PC-3 (cell line): Measurements from ENCODE around the gene JPH3. TPM values are rescaled to one million over a fixed set of nuclear protein-coding genes. Genes with fewer than 3 reads are reported as not detected.

ENCODE experiments used
- ATAC-seq: fragments of 200-7000 bp; cut with Tn5 transposase; 2 replicates; pipeline ENCODE4 v1.9.1; 2020; ENCODE audit warnings: mild to moderate bottlenecking, moderate library complexity
- BruUV-seq: library from RNA; stranded (reverse); fragments of 400-500 nt; replicated peaks from 2 replicates; lab custom pipeline; 2021; lab: Mats Ljungman, UMichigan
- CTCF ChIA-PET: fragments of 300-600 bp; sonication (Branson Sonifier 250); formaldehyde crosslinking; loops from one replicate; lab custom pipeline; 2022; ENCODE audit warnings: antibody characterized with exemption; lab: Charles Lee
- POLR2A ChIA-PET: fragments of 300-600 bp; sonication (Branson Sonifier 250); formaldehyde crosslinking; loops from one replicate; lab custom pipeline; 2022; ENCODE audit warnings: antibody characterized with exemption; ENCODE audit not compliant: unreplicated experiment; lab: Charles Lee
- DNase-seq: peaks from one replicate; pipeline ENCODE4 v3.0.0-alpha.2; 2015
- H2AFZ ChIP-seq: fragments of 300-600 bp; sonication (generic); 2 replicates; pipeline ENCODE4 v1.6.0; 2016; ENCODE audit warnings: antibody characterized with exemption, low read length
- H3F3A ChIP-seq: fragments of 300-600 bp; sonication (generic); one replicate; pipeline ENCODE4 v1.6.0; 2017; ENCODE audit warnings: antibody characterized with exemption, low read length, control low read depth, mild to moderate bottlenecking; ENCODE audit not compliant: unreplicated experiment
- H3K27ac ChIP-seq: fragments of 300-600 bp; sonication (generic); 2 replicates; pipeline ENCODE4 v1.5.1; 2016; ENCODE audit warnings: mild to moderate bottlenecking, low read length
- H3K27me3 ChIP-seq: fragments of 300-600 bp; sonication (generic); 2 replicates; pipeline ENCODE4 v1.6.1; 2016; ENCODE audit warnings: low read length, mixed read lengths
- H3K36me3 ChIP-seq: fragments of 300-600 bp; sonication (generic); 2 replicates; pipeline ENCODE4 v1.6.1; 2016; ENCODE audit warnings: low read depth, mixed run types, low read length, mixed read lengths
- H3K4me1 ChIP-seq: fragments of 300-600 bp; sonication (generic); 2 replicates; pipeline ENCODE4 v1.5.1; 2016; ENCODE audit warnings: low read length; ENCODE audit not compliant: insufficient read depth
- H3K4me2 ChIP-seq: fragments of 300-600 bp; sonication (generic); 2 replicates; pipeline ENCODE4 v1.6.0; 2016; ENCODE audit warnings: low read length
- H3K4me3 ChIP-seq: fragments of 300-600 bp; sonication (generic); 2 replicates; pipeline ENCODE4 v1.5.1; 2016; ENCODE audit warnings: mild to moderate bottlenecking, low read length, mixed read lengths
- H3K79me2 ChIP-seq: fragments of 300-600 bp; sonication (generic); 2 replicates; pipeline ENCODE4 v1.6.1; 2017; ENCODE audit warnings: low read length, mixed read lengths
- H3K9ac ChIP-seq: fragments of 300-600 bp; sonication (generic); 2 replicates; pipeline ENCODE4 v1.6.0; 2016; ENCODE audit warnings: mild to moderate bottlenecking, low read length
- H3K9me2 ChIP-seq: fragments of 300-600 bp; sonication (generic); replicated peaks from 2 replicates; pipeline ENCODE4 v1.6.1; 2016; ENCODE audit warnings: mixed run types, low read length, mixed read lengths
- H3K9me3 ChIP-seq: fragments of 300-600 bp; sonication (generic); 2 replicates; pipeline ENCODE4 v1.6.1; 2016; ENCODE audit warnings: low read length, mixed read lengths
- H4K20me1 ChIP-seq: fragments of 300-600 bp; sonication (generic); 2 replicates; pipeline ENCODE4 v1.6.1; 2016; ENCODE audit warnings: low read length, mixed read lengths
- CTCF ChIP-seq: fragments of 300-600 bp; sonication (generic); conservative IDR thresholded peaks from 2 replicates; pipeline ENCODE4 v1.5.1; 2017; ENCODE audit warnings: antibody characterized with exemption, low read depth, mild to moderate bottlenecking, low read length
- EZH2 ChIP-seq: fragments of 300-600 bp; sonication (generic); IDR thresholded peaks from one replicate; pipeline ENCODE4 v1.6.1; 2017; ENCODE audit warnings: antibody characterized with exemption, mild to moderate bottlenecking, low read length; ENCODE audit not compliant: unreplicated experiment
- EZH2phosphoT487 ChIP-seq: fragments of 300-600 bp; sonication (generic); IDR thresholded peaks from 2 replicates; pipeline ENCODE4 v1.6.1; 2018; ENCODE audit warnings: mild to moderate bottlenecking, antibody characterized with exemption, low read length, borderline replicate concordance
- intact Hi-C: fragments of 100-400 bp; cut with micrococcal nuclease; formaldehyde crosslinking; loops from 2 replicates; pipeline ENCODE4 v1.9.0; 2023
- total RNA-seq: library from RNA; depleted of rRNA; stranded (reverse); fragments of >200 nt; gene quantifications from 2 replicates; pipeline ENCODE4 v1.2.3, GENCODE V29; 2014

JPH3 gene
- total RNA-seq, 1 experiment from 2014 or later = not detected

GRCh38 chr16:87662254-87663204 lies 60.2 kb downstream of the JPH3 start:
- no peaks in the 10 kb centered on the region for H3K36me3 ChIP-seq
- no peaks in the 10 kb centered on the region for H3K79me2 ChIP-seq
- no peak overlapping the region for H3K4me2 ChIP-seq
- no peak overlapping the region for H3K4me3 ChIP-seq
- no peak overlapping the region for H3K9ac ChIP-seq
- no peak for DNase-seq
- ATAC-seq = no peak
- H3K27me3 ChIP-seq = peaks cover 9% of the 10 kb centered on the region; the same call in 1 of the 2 replicates
- no peaks in the 10 kb centered on the region for H3K9me2 ChIP-seq
- CTCF ChIA-PET = interaction anchor here (0.7 kb wide), 1 partner anchor 1637 kb away, joined by 3 read pairs; no protein-coding TSS in a partner anchor
- H2AFZ ChIP-seq = no peak overlapping the region
- no peaks in the 10 kb centered on the region for H3K9me3 ChIP-seq
- H4K20me1 ChIP-seq = no peaks in the 10 kb centered on the region
- H3K27ac ChIP-seq = no peak overlapping the region
- TF ChIP-seq CTCF = no peak
- TF ChIP-seq EZH2 = no peak
- no peak for TF ChIP-seq EZH2phosphoT487
- no peaks in the 10 kb centered on the region for H3K4me1 ChIP-seq
- no TSS peak for BruUV-seq
- POLR2A ChIA-PET = no interaction called here
- intact Hi-C loops = no loop called here
- H3F3A ChIP-seq = no peaks in the 10 kb centered on the region

- peaks cover 9% of the 10 kb centered on the region; the same call in 1 of the 2 replicates for H3K27me3 ChIP-seq
- CTCF ChIA-PET = no interaction called here
Observed at GRCh38 chr16:87664792-87665191, 62.5 kb downstream of the JPH3 start.

GRCh38 chr16:87665193-87665592 lies 62.9 kb downstream of the JPH3 start:
- H3K4me3 ChIP-seq = no peak overlapping the region
- DNase-seq (no peak), ATAC-seq (no peak)
- no TSS peak for BruUV-seq
- TF ChIP-seq EZH2phosphoT487 (no peak), EZH2 (no peak), CTCF (no peak)
- no peaks in the 10 kb centered on the region for H4K20me1 ChIP-seq
- H3K4me2 ChIP-seq = no peak overlapping the region
- no peaks in the 10 kb centered on the region for H3K9me2 ChIP-seq
- no peaks in the 10 kb centered on the region for H3K36me3 ChIP-seq
- H3K27me3 ChIP-seq = peaks cover 9% of the 10 kb centered on the region; the same call in 1 of the 2 replicates
- no peaks in the 10 kb centered on the region for H3K4me1 ChIP-seq
- CTCF ChIA-PET = no interaction called here
- no peak overlapping the region for H3K9ac ChIP-seq
- H3K79me2 ChIP-seq = no peaks in the 10 kb centered on the region
- H3F3A ChIP-seq = no peaks in the 10 kb centered on the region
- H2AFZ ChIP-seq = no peak overlapping the region
- no peaks in the 10 kb centered on the region for H3K9me3 ChIP-seq
- intact Hi-C loops = no loop called here
- no peak overlapping the region for H3K27ac ChIP-seq
- POLR2A ChIA-PET = no interaction called here

More at GRCh38 chr16:87664792-87665191, 62.5 kb downstream of the JPH3 start:
- ATAC-seq (no peak), DNase-seq (no peak)
- no peaks in the 10 kb centered on the region for H3K79me2 ChIP-seq
- H3K27ac ChIP-seq = no peak overlapping the region
- no peak overlapping the region for H3K9ac ChIP-seq
- H3K36me3 ChIP-seq = no peaks in the 10 kb centered on the region
- H3K9me3 ChIP-seq = no peaks in the 10 kb centered on the region
- H3K4me3 ChIP-seq = no peak overlapping the region
- H3K4me1 ChIP-seq = no peaks in the 10 kb centered on the region
- no peak for TF ChIP-seq EZH2phosphoT487
- POLR2A ChIA-PET = no interaction called here
- no peak overlapping the region for H2AFZ ChIP-seq
- no peaks in the 10 kb centered on the region for H4K20me1 ChIP-seq
- H3F3A ChIP-seq = no peaks in the 10 kb centered on the region
- H3K9me2 ChIP-seq = no peaks in the 10 kb centered on the region
- H3K4me2 ChIP-seq = no peak overlapping the region
- no TSS peak for BruUV-seq
- intact Hi-C loops = no loop called here
